RWPE2 (cell line): ENCODE measurements around the gene NCOA3.

Experiments used
- ATAC-seq: fragments of 200-7000 bp; cut with Tn5 transposase; 3 replicates; pipeline ENCODE4 v1.9.1; 2021; ENCODE audit warnings: low read depth
- DNase-seq: peaks from one replicate; pipeline ENCODE4 v3.0.0-alpha.2; 2020; ENCODE audit warnings: low spot score
- H3K27ac ChIP-seq: fragments of 450-650 bp; 2 replicates; pipeline ENCODE4 v1.5.1; 2017; ENCODE audit warnings: mild to moderate bottlenecking; ENCODE audit not compliant: poor library complexity, severe bottlenecking
- H3K27me3 ChIP-seq: fragments of 250-450 bp; sonication (Bioruptor Pico); 2 replicates; pipeline ENCODE4 v1.5.1; 2021; ENCODE audit warnings: mild to moderate bottlenecking, moderate library complexity; ENCODE audit not compliant: insufficient read depth, poor library complexity, severe bottlenecking
- H3K36me3 ChIP-seq: fragments of 250-450 bp; sonication (Bioruptor Pico); 2 replicates; pipeline ENCODE4 v1.5.1; 2020; ENCODE audit warnings: low read depth, mild to moderate bottlenecking, moderate library complexity
- H3K4me1 ChIP-seq: fragments of 250-450 bp; sonication (Bioruptor Pico); 2 replicates; pipeline ENCODE4 v1.5.1; 2021; ENCODE audit warnings: mild to moderate bottlenecking, moderate library complexity; ENCODE audit not compliant: insufficient read depth, poor library complexity, severe bottlenecking
- H3K4me3 ChIP-seq: fragments of 250-450 bp; sonication (Bioruptor Pico); 2 replicates; pipeline ENCODE4 v1.5.1; 2021; ENCODE audit warnings: mild to moderate bottlenecking, moderate library complexity; ENCODE audit not compliant: severe bottlenecking
- H3K9me3 ChIP-seq: fragments of 250-450 bp; sonication (Bioruptor Pico); 2 replicates; pipeline ENCODE4 v1.5.1; 2021; ENCODE audit warnings: mild to moderate bottlenecking, moderate library complexity; ENCODE audit not compliant: severe bottlenecking
- TF ChIP-seq, protein P1 (sequence below): fragments of 450-650 bp; IDR thresholded peaks from one replicate; pipeline ENCODE4 v1.5.1; 2017; ENCODE audit warnings: mild to moderate bottlenecking, moderate library complexity; ENCODE audit not compliant: poor library complexity, severe bottlenecking

NCOA3 gene

DNA sequence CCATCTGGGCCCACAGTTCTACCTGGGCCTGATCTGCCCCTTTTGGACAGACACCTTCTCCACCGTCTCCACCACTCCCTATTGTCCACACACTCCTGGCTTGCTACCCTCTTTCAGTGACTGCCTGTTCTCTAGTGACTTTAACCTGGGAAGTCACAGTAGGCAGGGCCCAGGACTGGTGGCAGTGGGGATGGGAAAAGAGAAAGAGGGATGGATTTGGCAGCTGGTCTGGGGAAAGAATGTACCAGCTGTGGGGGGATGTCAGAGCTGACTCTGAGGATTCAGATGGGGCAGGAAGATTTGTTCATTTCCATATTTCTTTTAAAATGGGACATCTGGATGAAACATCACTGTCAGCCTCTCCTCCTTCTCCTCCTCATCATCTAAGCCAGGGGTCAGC, 198.1 kb downstream of the NCOA3 start:
- no peak overlapping the region for H3K27ac ChIP-seq
- ATAC-seq (no peak), DNase-seq (no peak)
- no peaks in the 10 kb centered on the region for H3K9me3 ChIP-seq
- H3K4me1 ChIP-seq = no peaks in the 10 kb centered on the region
- TF ChIP-seq, protein P1, sequence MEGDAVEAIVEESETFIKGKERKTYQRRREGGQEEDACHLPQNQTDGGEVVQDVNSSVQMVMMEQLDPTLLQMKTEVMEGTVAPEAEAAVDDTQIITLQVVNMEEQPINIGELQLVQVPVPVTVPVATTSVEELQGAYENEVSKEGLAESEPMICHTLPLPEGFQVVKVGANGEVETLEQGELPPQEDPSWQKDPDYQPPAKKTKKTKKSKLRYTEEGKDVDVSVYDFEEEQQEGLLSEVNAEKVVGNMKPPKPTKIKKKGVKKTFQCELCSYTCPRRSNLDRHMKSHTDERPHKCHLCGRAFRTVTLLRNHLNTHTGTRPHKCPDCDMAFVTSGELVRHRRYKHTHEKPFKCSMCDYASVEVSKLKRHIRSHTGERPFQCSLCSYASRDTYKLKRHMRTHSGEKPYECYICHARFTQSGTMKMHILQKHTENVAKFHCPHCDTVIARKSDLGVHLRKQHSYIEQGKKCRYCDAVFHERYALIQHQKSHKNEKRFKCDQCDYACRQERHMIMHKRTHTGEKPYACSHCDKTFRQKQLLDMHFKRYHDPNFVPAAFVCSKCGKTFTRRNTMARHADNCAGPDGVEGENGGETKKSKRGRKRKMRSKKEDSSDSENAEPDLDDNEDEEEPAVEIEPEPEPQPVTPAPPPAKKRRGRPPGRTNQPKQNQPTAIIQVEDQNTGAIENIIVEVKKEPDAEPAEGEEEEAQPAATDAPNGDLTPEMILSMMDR = no peak
- no peaks in the 10 kb centered on the region for H3K27me3 ChIP-seq
- peaks cover 77% of the 10 kb centered on the region for H3K36me3 ChIP-seq
- no peak overlapping the region for H3K4me3 ChIP-seq

DNA sequence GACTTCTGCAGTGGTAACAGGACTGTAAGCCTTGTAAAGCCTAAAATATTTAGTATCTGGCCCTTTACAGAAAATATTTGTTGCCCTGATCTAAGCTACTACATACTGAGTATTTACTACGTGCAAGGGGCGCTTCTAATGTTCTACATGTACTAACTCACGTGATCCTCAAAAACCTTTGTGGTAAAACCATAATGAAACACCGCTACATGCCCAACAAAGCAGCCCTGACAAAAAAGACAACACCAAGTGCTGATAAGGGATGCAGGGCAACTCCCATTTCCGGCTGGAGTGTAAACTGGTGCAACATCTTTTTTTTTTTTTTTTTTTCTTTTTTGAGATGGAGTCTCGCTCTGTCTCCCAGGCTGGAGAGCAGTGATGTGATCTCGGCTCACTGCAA, 198.6 kb downstream of the NCOA3 start:
- peaks cover 75% of the 10 kb centered on the region for H3K36me3 ChIP-seq
- H3K27me3 ChIP-seq = no peaks in the 10 kb centered on the region
- ATAC-seq (no peak), DNase-seq (no peak)
- peaks cover 4% of the 10 kb centered on the region for H3K4me1 ChIP-seq
- no peaks in the 10 kb centered on the region for H3K9me3 ChIP-seq
- no peak overlapping the region for H3K4me3 ChIP-seq
- TF ChIP-seq, protein P1 = no peak
- H3K27ac ChIP-seq = no peak overlapping the region

DNA sequence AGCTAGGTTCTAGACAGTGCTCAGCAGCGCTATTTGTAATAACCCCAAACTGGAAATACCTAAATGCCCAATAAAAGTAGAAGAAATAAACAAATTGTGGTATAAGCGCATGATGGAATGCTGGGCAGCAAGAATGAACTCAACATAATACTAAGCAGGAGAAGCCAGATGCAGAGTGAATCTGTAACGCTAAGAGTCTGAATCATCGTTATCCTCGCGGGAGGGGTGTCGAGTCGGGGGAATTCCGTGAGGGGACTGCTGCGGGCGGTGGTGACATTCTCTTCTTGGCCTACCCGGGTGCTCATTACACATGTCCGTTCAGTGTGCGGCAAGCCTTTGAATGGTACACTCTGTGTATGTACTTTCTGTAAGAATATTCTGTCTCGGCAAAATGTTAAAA, 199.9 kb downstream of the NCOA3 start:
- H3K4me3 ChIP-seq = no peak overlapping the region
- no peaks in the 10 kb centered on the region for H3K9me3 ChIP-seq
- H3K27me3 ChIP-seq = no peaks in the 10 kb centered on the region
- peaks cover 5% of the 10 kb centered on the region for H3K4me1 ChIP-seq
- DNase-seq (no peak), ATAC-seq (no peak)
- TF ChIP-seq, protein P1 = no peak
- peaks cover 68% of the 10 kb centered on the region for H3K36me3 ChIP-seq
- no peak overlapping the region for H3K27ac ChIP-seq

DNA sequence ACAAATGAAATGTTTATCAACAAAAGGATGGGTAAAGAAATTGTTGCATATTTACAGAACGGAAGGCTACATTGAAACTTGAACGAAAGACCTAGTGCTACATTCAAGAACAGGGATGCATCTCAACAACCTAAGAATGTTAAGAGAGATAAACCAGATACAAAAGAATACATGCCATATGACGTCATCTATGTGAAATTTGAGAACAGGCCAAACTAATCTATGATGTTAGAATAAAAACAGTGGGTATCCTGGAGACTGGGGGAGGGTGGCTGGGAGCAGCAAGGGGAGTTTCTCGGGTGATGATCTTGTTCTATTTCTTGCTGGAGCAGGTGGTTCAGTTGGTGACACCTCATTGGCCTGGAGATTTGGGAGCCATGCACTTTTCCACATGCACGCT, 202.1 kb downstream of the NCOA3 start:
- Histone ChIP-seq H3K9me3 (no peaks in the 10 kb centered on the region), H3K36me3 (peaks cover 51% of the 10 kb centered on the region), H3K27me3 (no peaks in the 10 kb centered on the region), H3K4me3 (no peak overlapping the region), H3K27ac (no peak overlapping the region), H3K4me1 (peaks cover 5% of the 10 kb centered on the region)
- no peak for DNase-seq
- no peak for ATAC-seq
- TF ChIP-seq, protein P1 = no peak

DNA sequence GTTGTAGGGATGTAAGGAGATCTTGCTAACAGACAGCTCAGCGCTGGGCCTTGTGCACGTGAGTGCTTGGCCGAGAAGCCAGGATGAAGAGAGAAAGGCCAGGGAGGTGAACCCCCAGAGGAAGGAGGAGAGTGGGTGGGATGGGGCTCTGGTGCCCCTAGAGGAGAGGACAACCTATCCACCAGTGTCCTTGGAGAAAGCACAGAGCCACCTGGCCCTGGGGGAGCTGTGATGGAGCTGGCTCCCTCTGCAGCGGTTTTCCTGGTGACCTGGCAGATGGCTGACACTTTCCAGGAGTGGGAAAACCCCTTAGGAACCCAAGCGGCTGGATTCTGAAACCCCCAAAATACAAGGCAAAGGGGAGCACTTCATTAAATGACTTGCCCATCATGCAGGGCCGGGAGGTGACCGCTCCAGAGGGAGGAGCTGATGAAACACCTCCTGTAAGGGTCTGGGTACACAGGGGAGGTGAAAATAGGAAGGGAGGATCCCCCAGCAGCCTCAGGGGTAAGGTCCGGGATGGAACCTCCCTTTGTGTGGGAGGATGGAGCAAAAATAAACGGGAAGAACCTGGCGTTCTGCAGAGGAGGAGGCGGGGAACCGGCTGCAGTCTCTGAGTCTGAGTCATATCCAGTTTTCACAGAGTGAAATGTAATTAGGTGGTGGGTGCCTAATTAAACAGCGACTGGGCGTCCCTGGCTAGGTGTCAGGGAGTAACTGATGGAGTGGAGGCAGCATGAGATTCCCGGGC, 203.2 kb downstream of the NCOA3 start:
- no peak overlapping the region for H3K27ac ChIP-seq
- ATAC-seq (peak; percentile 57), DNase-seq (no peak)
- peaks cover 5% of the 10 kb centered on the region for H3K4me1 ChIP-seq
- no peak overlapping the region for H3K4me3 ChIP-seq
- TF ChIP-seq, protein P1 = no peak
- H3K27me3 ChIP-seq = no peaks in the 10 kb centered on the region
- H3K9me3 ChIP-seq = no peaks in the 10 kb centered on the region
- H3K36me3 ChIP-seq = peaks cover 47% of the 10 kb centered on the region
